Measurements from ENCODE around the gene ZNF3.

Gene ZNF3

DNA sequence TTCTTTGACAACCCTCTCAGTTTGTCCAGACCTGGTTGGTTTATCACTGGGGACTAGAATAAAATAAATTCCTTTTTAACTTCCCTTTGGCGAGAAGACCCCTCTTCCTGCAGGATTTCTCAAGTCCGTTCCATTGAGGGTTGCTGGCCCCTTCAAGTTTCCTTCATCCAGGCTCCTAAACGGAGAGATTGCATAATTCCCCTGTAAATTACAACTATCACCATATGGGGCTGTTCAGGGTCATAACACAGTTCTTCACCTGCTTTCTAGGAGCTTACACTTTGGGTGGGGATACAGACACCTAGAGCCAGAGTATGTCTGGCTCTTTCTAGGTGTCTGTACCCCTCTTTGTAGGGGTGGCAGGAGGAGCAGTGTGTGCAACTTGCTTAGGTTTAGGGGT, 4.0 kb upstream of the ZNF3 start:
- Histone ChIP-seq H3K9me3 (ENCODE audit: control insufficient read depth in 1 of 2, low read length in 2 of 2) (no peaks in the 10 kb centered on the region), H3K27ac (ENCODE audit: low read length) (no peak overlapping the region), H3K4me3 (ENCODE audit: low read depth in 1 of 2, low read length in 2 of 2) (no peak overlapping the region), H3K27me3 (ENCODE audit: low read depth, low read length) (no peaks in the 10 kb centered on the region), H3K36me3 (ENCODE audit: control insufficient read depth in 1 of 2, insufficient read depth in 2 of 2, low read length in 2 of 2) (peaks cover 2 to 4% of the 10 kb centered on the region in 2 donors), H3K4me1 (ENCODE audit: control insufficient read depth in 1 of 2, insufficient read depth in 2 of 2, low read length in 2 of 2) (peaks cover 5 to 29% of the 10 kb centered on the region in 2 donors)

DNA sequence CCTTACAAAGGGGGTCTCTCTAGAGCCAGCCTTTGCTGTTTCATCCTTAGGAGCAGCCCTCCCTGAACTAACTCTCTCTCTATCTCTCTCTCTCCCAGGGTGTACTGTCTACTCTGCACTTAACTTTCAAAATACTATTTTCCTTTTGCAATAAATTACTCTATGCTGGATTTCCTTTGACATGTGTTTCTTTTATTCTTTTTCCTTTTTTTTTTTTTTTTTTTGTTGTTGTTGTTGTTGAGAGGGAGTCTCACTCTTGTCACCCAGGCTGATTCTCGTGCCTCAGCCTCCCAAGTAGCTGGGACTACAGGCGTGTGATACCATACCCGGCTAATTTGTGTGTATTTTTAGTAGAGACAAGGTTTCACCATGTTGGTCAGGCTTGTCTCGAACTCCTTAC, 1.5 kb upstream of the ZNF3 start:
- no peaks in the 10 kb centered on the region for H3K9me3 ChIP-seq (ENCODE audit: control insufficient read depth in 1 of 2, low read length in 2 of 2)
- H3K4me1 ChIP-seq (ENCODE audit: control insufficient read depth in 1 of 2, insufficient read depth in 2 of 2, low read length in 2 of 2): peaks cover 0 to 33% of the 10 kb centered on the region in 2 donors
- no peak overlapping the region for H3K4me3 ChIP-seq (ENCODE audit: low read depth in 1 of 2, low read length in 2 of 2)
- H3K27ac ChIP-seq (ENCODE audit: low read length): no peak overlapping the region
- H3K36me3 ChIP-seq (ENCODE audit: control insufficient read depth in 1 of 2, insufficient read depth in 2 of 2, low read length in 2 of 2): peaks cover 0 to 9% of the 10 kb centered on the region in 2 donors
- H3K27me3 ChIP-seq (ENCODE audit: low read depth, low read length): no peaks in the 10 kb centered on the region

DNA sequence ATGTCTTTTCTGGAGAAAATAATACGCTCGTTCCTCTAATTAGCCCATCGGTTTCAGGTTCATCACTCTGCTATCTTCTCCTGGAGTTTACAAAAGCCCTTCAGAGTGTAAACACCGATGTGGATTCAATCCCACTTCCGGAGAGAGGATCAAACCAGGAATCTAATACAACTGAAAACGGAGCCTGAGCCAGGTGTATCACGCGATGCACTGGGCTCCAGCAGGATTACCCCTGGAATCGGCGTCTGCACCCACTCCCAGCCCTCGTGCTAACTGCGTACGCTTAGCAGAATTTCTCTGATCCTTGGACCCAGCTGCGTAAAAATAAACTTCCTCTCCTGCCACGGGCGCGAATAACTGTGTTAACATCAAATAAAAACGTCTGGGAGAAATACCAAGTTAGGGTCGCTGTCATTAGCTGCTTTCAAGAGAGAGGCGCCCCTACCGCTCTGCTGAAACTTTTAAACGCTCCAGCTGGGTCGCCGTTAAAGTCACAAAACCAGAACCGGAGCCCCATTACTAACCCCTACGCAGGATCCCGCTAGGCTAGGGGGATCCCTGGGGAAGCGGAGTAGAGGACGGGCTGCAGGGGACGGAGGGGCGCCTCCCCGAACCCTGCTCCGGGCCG, 502 bp downstream of the ZNF3 start:
- Histone ChIP-seq H3K9me3 (ENCODE audit: control insufficient read depth in 1 of 2, low read length in 2 of 2) (no peaks in the 10 kb centered on the region), H3K4me1 (ENCODE audit: control insufficient read depth in 1 of 2, insufficient read depth in 2 of 2, low read length in 2 of 2) (peaks cover 0 to 30% of the 10 kb centered on the region in 2 donors), H3K4me3 (ENCODE audit: low read depth in 1 of 2, low read length in 2 of 2) (peak overlapping the region; percentile 94), H3K27me3 (ENCODE audit: low read depth, low read length) (no peaks in the 10 kb centered on the region), H3K27ac (ENCODE audit: low read length) (peak overlapping the region; percentile 89), H3K36me3 (ENCODE audit: control insufficient read depth in 1 of 2, insufficient read depth in 2 of 2, low read length in 2 of 2) (peaks cover 8 to 21% of the 10 kb centered on the region in 2 donors)

DNA sequence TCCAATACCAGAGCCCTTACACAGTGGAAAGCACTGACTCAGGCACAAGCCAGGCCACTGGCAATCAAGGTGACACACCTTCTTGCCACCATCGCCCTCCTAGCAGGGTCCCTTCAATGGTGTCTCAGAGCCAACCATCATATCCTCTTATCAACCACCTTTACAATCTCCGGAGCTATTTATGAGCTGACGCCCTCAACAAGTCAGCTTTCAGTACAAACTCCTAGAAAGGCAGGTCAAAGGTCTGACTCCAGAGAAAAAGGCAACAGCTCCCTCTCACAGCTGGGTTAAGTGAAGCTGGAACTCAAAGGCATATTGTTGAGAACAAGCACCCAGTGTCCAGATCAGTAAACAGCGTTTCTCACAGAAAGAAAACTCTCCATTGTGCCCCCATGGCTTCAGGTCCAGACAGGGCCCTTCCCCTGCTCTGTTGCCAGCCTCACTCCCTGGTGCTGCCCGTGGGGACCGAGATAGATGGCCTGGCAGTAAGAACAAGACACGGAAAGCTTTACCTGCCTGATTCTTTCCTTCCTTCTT, 2.4 kb downstream of the ZNF3 start:
- H3K9me3 ChIP-seq (ENCODE audit: control insufficient read depth in 1 of 2, low read length in 2 of 2): no peaks in the 10 kb centered on the region

DNA sequence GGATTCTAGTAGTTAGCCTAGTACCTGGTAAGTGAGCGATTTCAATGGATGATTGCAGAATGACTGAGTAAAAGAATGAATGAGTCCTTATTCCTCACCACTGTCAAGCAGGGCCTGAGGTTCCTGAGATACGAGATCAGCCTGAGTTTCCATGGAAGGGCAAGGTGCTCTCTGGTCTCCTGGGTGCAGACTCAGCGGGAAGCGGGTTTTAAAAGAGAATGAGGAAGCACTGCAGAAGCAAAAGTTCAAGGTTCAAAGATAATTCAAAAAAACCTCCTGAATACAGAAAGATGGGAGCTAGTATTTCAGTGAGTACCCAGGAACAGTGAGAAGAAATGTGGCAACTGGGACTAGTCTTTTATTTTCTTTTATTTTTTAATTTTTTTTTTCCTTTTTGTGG, 4.3 kb downstream of the ZNF3 start:
- H3K27me3 ChIP-seq (ENCODE audit: low read depth, low read length): no peaks in the 10 kb centered on the region
- H3K9me3 ChIP-seq (ENCODE audit: control insufficient read depth in 1 of 2, low read length in 2 of 2): peaks cover 2 to 4% of the 10 kb centered on the region in 2 donors
- H3K4me3 ChIP-seq (ENCODE audit: low read depth in 1 of 2, low read length in 2 of 2): no peak overlapping the region
- H3K36me3 ChIP-seq (ENCODE audit: control insufficient read depth in 1 of 2, insufficient read depth in 2 of 2, low read length in 2 of 2): peaks cover 43 to 59% of the 10 kb centered on the region in 2 donors
- peaks cover 0 to 21% of the 10 kb centered on the region in 2 donors for H3K4me1 ChIP-seq (ENCODE audit: control insufficient read depth in 1 of 2, insufficient read depth in 2 of 2, low read length in 2 of 2)
- H3K27ac ChIP-seq (ENCODE audit: low read length): no peak overlapping the region

More for the DNA sequence above, 2.4 kb downstream of the ZNF3 start:
- peak overlapping the region; percentile 35 for H3K27ac ChIP-seq (ENCODE audit: low read length)
- H3K4me3 ChIP-seq (ENCODE audit: low read depth in 1 of 2, low read length in 2 of 2): no peak overlapping the region
- H3K36me3 ChIP-seq (ENCODE audit: control insufficient read depth in 1 of 2, insufficient read depth in 2 of 2, low read length in 2 of 2): peaks cover 27 to 41% of the 10 kb centered on the region in 2 donors
- no peaks in the 10 kb centered on the region for H3K27me3 ChIP-seq (ENCODE audit: low read depth, low read length)
- H3K4me1 ChIP-seq (ENCODE audit: control insufficient read depth in 1 of 2, insufficient read depth in 2 of 2, low read length in 2 of 2): peaks cover 0 to 30% of the 10 kb centered on the region in 2 donors

DNA sequence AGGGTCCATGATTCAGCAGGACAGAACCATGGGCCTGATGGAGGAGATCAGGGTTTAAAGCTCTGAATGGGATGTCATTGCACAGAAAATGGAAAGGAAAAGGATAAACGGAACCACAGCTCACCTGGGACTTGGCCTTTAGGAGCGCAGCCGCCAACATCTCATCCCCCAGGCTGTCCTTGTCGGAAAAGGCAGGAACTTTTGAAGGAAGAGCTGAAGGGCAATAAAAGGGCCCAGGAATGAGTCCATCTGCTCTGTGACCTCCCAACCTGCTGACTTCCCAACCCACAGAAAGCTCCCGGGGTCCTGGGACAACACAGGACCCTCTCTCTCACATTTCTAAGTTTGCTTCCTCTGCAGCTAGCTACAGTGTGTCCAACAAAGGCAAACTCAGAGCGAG, 6.1 kb downstream of the ZNF3 start:
- H3K36me3 ChIP-seq (ENCODE audit: control insufficient read depth in 1 of 2, insufficient read depth in 2 of 2, low read length in 2 of 2): peaks cover 61 to 77% of the 10 kb centered on the region in 2 donors
- H3K9me3 ChIP-seq (ENCODE audit: control insufficient read depth in 1 of 2, low read length in 2 of 2): peaks cover 20 to 22% of the 10 kb centered on the region in 2 donors
- H3K27ac ChIP-seq (ENCODE audit: low read length): no peak overlapping the region
- H3K4me3 ChIP-seq (ENCODE audit: low read depth in 1 of 2, low read length in 2 of 2): no peak overlapping the region
- no peaks in the 10 kb centered on the region for H3K27me3 ChIP-seq (ENCODE audit: low read depth, low read length)
- H3K4me1 ChIP-seq (ENCODE audit: control insufficient read depth in 1 of 2, insufficient read depth in 2 of 2, low read length in 2 of 2): peaks cover 0 to 16% of the 10 kb centered on the region in 2 donors

DNA sequence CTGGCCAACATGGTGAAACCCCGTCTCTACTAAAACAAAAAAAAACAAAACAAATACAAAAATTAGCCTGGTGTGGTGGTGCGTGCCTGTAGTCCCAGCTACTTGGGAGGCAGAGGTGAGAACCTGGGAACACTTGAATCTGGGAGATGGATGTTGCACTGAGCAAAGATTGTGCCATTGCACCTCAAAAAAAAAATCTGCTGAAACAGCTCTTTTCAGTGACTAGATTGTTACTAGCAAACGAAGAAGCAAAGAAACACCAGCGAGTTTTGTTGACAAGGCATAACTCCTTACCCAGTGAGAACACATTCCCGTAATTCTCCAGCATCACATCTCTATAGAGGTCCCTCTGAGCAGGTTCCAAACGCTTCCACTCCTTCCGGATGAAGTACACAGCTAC, 6.7 kb downstream of the ZNF3 start:
- Histone ChIP-seq H3K27ac (ENCODE audit: low read length) (no peak overlapping the region), H3K4me3 (ENCODE audit: low read depth in 1 of 2, low read length in 2 of 2) (no peak overlapping the region), H3K27me3 (ENCODE audit: low read depth, low read length) (no peaks in the 10 kb centered on the region), H3K9me3 (ENCODE audit: control insufficient read depth in 1 of 2, low read length in 2 of 2) (peaks cover 20 to 22% of the 10 kb centered on the region in 2 donors), H3K4me1 (ENCODE audit: control insufficient read depth in 1 of 2, insufficient read depth in 2 of 2, low read length in 2 of 2) (peaks cover 0 to 10% of the 10 kb centered on the region in 2 donors), H3K36me3 (ENCODE audit: control insufficient read depth in 1 of 2, insufficient read depth in 2 of 2, low read length in 2 of 2) (peaks cover 66 to 83% of the 10 kb centered on the region in 2 donors)

DNA sequence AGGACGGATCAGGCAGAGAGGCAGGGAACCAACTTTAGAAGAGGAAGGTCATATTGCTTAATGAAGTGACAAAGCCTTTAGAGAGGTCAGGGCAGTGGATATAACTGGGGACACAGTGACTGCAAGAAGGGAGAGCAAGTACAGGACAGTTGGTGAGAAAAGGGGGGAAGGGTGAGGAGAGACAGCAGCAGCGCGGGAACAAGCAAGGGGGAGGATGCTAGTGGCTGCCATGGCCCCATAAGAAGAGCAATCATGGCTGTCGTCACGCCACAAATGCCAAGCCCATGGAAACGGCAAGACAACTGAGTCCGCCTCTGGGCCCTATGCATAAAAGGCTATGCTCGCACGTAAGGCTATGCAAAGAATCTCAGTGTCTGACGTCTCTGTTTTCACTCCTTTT, 9.1 kb downstream of the ZNF3 start:
- H3K27me3 ChIP-seq (ENCODE audit: low read depth, low read length): no peaks in the 10 kb centered on the region
- peaks cover 20 to 22% of the 10 kb centered on the region in 2 donors for H3K9me3 ChIP-seq (ENCODE audit: control insufficient read depth in 1 of 2, low read length in 2 of 2)
- H3K36me3 ChIP-seq (ENCODE audit: control insufficient read depth in 1 of 2, insufficient read depth in 2 of 2, low read length in 2 of 2): peaks cover 68 to 82% of the 10 kb centered on the region in 2 donors
- H3K27ac ChIP-seq (ENCODE audit: low read length): no peak overlapping the region
- no peaks in the 10 kb centered on the region for H3K4me1 ChIP-seq (ENCODE audit: control insufficient read depth in 1 of 2, insufficient read depth in 2 of 2, low read length in 2 of 2)
- peak overlapping the region in 1 of 2 donors; percentile 30 for H3K4me3 ChIP-seq (ENCODE audit: low read depth in 1 of 2, low read length in 2 of 2)

DNA sequence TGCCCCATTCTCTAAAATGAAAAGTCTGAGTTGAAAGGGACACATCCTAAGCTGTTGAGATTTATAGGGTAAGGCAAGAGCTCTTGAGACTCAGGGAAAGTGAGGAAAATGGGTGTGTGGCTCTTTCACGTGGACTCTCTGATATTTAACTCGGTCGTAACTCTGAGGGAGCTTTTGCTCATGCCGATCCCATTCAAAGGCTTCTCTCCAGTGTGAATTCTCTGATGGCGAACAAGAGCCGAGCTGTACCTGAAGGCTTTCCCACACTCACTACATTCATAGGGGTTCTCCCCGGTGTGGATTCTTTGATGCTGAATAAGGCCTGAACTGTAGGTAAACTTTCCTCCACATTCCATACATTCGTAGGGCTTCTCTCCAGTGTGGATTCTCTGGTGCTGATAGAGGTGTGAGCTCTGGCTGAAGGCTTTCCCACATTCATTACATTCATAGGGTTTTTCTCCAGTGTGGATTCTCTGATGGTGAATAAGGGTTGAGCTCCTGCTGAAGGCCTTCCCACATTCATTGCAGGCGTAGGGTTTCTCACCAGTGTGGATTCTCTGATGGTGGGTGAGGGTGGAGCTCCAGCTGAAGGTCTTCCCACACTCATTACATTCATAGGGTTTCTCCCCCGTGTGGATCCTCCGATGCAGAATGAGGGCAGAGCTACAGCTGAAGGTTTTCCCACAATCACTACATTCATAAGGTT, 10.4 kb downstream of the ZNF3 start:
- Histone ChIP-seq H3K27me3 (ENCODE audit: low read depth, low read length) (no peaks in the 10 kb centered on the region), H3K27ac (ENCODE audit: low read length) (no peak overlapping the region), H3K9me3 (ENCODE audit: control insufficient read depth in 1 of 2, low read length in 2 of 2) (peaks cover 20 to 22% of the 10 kb centered on the region in 2 donors), H3K4me3 (ENCODE audit: low read depth in 1 of 2, low read length in 2 of 2) (peak overlapping the region in 1 of 2 donors; percentile 30), H3K36me3 (ENCODE audit: control insufficient read depth in 1 of 2, insufficient read depth in 2 of 2, low read length in 2 of 2) (peaks cover 60 to 71% of the 10 kb centered on the region in 2 donors), H3K4me1 (ENCODE audit: control insufficient read depth in 1 of 2, insufficient read depth in 2 of 2, low read length in 2 of 2) (no peaks in the 10 kb centered on the region)

DNA sequence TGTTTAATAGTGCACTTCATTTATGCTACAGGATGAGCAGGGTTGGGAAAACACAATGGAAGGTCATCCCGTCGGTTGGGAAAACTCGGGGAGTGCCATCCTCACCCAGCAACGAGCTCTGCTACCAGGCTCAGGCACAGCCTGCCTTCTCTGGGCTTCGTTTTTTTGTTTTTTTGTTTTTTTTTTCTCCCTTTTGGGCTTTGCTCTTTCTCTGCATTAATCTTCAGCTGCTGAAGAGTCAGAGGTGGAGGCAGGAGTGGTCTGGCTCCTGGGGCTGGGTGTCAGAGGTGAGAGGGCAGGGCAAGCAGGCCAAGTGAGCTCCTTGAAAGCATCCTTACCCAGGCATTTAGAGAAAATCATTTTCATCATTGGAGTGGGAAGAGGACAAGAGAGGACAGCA, 11.5 kb downstream of the ZNF3 start:
- Histone ChIP-seq H3K27ac (ENCODE audit: low read length) (no peak overlapping the region), H3K9me3 (ENCODE audit: control insufficient read depth in 1 of 2, low read length in 2 of 2) (peaks cover 20 to 22% of the 10 kb centered on the region in 2 donors), H3K4me1 (ENCODE audit: control insufficient read depth in 1 of 2, insufficient read depth in 2 of 2, low read length in 2 of 2) (peaks cover 0 to 11% of the 10 kb centered on the region in 2 donors), H3K36me3 (ENCODE audit: control insufficient read depth in 1 of 2, insufficient read depth in 2 of 2, low read length in 2 of 2) (peaks cover 50 to 59% of the 10 kb centered on the region in 2 donors), H3K4me3 (ENCODE audit: low read depth in 1 of 2, low read length in 2 of 2) (no peak overlapping the region), H3K27me3 (ENCODE audit: low read depth, low read length) (no peaks in the 10 kb centered on the region)

DNA sequence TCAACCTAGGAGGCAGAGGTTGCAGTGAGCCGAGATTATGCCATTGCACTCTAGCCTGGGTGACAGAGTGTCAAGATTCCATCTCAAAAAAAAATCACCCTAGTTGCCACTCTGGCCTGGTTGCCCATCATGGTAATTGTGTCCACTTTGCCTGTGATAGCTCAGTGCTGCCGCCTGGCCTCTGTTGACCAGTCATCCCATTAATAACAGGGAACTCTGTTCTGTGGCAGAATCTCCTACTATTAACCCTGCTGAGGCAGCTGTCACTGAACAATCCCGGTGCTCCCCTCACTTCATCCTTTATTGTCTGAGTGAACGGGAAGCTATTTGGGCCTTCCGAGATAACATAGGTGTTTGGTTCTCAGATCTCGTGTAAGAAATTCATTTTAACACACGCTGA, 14.6 kb downstream of the ZNF3 start:
- peaks cover 15% of the 10 kb centered on the region in 2 donors for H3K9me3 ChIP-seq (ENCODE audit: control insufficient read depth in 1 of 2, low read length in 2 of 2)
- peaks cover 0 to 13% of the 10 kb centered on the region in 2 donors for H3K4me1 ChIP-seq (ENCODE audit: control insufficient read depth in 1 of 2, insufficient read depth in 2 of 2, low read length in 2 of 2)
- H3K27me3 ChIP-seq (ENCODE audit: low read depth, low read length): no peaks in the 10 kb centered on the region
- no peak overlapping the region for H3K4me3 ChIP-seq (ENCODE audit: low read depth in 1 of 2, low read length in 2 of 2)
- H3K36me3 ChIP-seq (ENCODE audit: control insufficient read depth in 1 of 2, insufficient read depth in 2 of 2, low read length in 2 of 2): peaks cover 35 to 42% of the 10 kb centered on the region in 2 donors
- H3K27ac ChIP-seq (ENCODE audit: low read length): no peak overlapping the region

Data from muscle layer of duodenum (tissue), 2 donors.